Left lung (tissue), 14 donors: ENCODE measurements around the gene SSBP4. TPM values are rescaled to one million over a fixed set of nuclear protein-coding genes. Genes with fewer than 3 reads are reported as not detected.

ENCODE experiments used
- ATAC-seq: fragments of 200-7000 bp; cut with Tn5 transposase; one replicate; pipeline ENCODE4 v1.9.1; 2020; ENCODE audit warnings: moderate library complexity
- DNase-seq, 4 donors: peaks; one replicate each; pipeline ENCODE4 v3.0.0-alpha.2; 2013 to 2020
- H3K27ac ChIP-seq, 2 donors: fragments of 200-600 bp; sonication (generic) in 1 of 2; one replicate each; pipeline versions ENCODE4 v1.5.0 to v1.8.0; 2020 to 2021
- H3K27me3 ChIP-seq, 2 donors: fragments of 200-600 bp; sonication (generic) in 1 of 2; one replicate each; pipeline versions ENCODE4 v1.5.0 to v1.8.0; 2020 to 2021
- H3K36me3 ChIP-seq, 2 donors: fragments of 200-600 bp; sonication (generic) in 1 of 2; one replicate each; pipeline versions ENCODE4 v1.5.0 to v1.8.0; 2020 to 2021
- H3K4me1 ChIP-seq, 2 donors: fragments of 200-600 bp; one replicate each; pipeline ENCODE4 v1.8.0; 2021
- H3K4me3 ChIP-seq, 2 donors: fragments of 200-600 bp; sonication (generic) in 1 of 2; one replicate each; pipeline versions ENCODE4 v1.5.0 to v1.8.0; 2020 to 2021; ENCODE audit warnings: mild to moderate bottlenecking in 1 of 2
- H3K9me3 ChIP-seq, 2 donors: fragments of 200-600 bp; sonication (generic) in 1 of 2; one replicate each; pipeline versions ENCODE4 v1.5.0 to v1.8.0; 2020 to 2021
- CTCF ChIP-seq, 2 donors: fragments of 200-600 bp; sonication (generic) in 1 of 2; IDR thresholded peaks; one replicate each; pipeline versions ENCODE4 v1.5.0 to v1.8.0; 2021; ENCODE audit warnings: antibody characterized with exemption in 2 of 2
- intact Hi-C, 2 donors: fragments of 100-400 bp; cut with DNase I; formaldehyde crosslinking; loops; one replicate each; pipeline versions ENCODE4 v1.11.2 to v1.14.2; 2022
- long read RNA-seq, 12 donors: library from polyadenylated mRNA in 2 of 12; unstranded in 2 of 12; transcript quantifications; one replicate each; pipeline ENCODE4 v2.0.0 and lab custom pipeline, GENCODE V29; 2019 to 2026
- polyA plus RNA-seq, 6 donors: library from polyadenylated mRNA; unstranded; fragments of 120-200 nt; gene quantifications; one replicate each; pipeline ENCODE4 v1.2.1, GENCODE V29; 2013; ENCODE audit not compliant: insufficient read length in 6 of 6
- total RNA-seq, 2 donors: library from RNA; stranded (reverse); fragmentation: NEBNext Ultra II Directional; extraction: Animal tissue kit (Norgen Biotek cat#: 25700); gene quantifications; one replicate each; pipeline ENCODE4 v1.2.1, GENCODE V29; 2021
- donor health status: DM: no; HTN: yes; CAD: no.
- donor health status: DM: no; HTN: no; CAD: no.

The SSBP4 gene
- 10 to 100 TPM; 49.8 to 79.9 TPM for total RNA-seq
- 10 to 100 TPM; 58.1 to 99.8 (median 75.6) TPM for polyA plus RNA-seq
- long read RNA-seq, donor 1, transcript SSBP4-202 (17 exons, 1,721 nt), result minor isoform, 6 of 326 reads
- long read RNA-seq, donor 1, transcript SSBP4-206 (3 exons, 793 nt), result major isoform, 12 of 326 reads
- long read RNA-seq, donor 1, partial matches to known transcripts, result 194 of 326 reads
- long read RNA-seq, donor 1, other reads (novel, unspliced or antisense), result 111 of 326 reads
- long read RNA-seq, donor 2, transcript SSBP4-202 (17 exons, 1,721 nt), result major isoform, 5 of 12 reads
- long read RNA-seq, donor 2, partial matches to known transcripts, result 0 of 12 reads
- long read RNA-seq, donor 2, other reads (novel, unspliced or antisense), result 0 of 12 reads
- long read RNA-seq, donor 3, transcript SSBP4-206 (3 exons, 793 nt), result major isoform, 14 of 23 reads
- long read RNA-seq, donor 3, transcript SSBP4-202 (17 exons, 1,721 nt), result minor isoform, 8 of 23 reads
- long read RNA-seq, donor 3, partial matches to known transcripts, result 0 of 23 reads
- long read RNA-seq, donor 3, other reads (novel, unspliced or antisense), result 0 of 23 reads
- long read RNA-seq, donor 4, partial matches to known transcripts, result 2 of 4 reads
- long read RNA-seq, donor 4, other reads (novel, unspliced or antisense), result 1 of 4 reads
- long read RNA-seq, donor 5, transcript SSBP4-202 (17 exons, 1,721 nt), result minor isoform, 7 of 39 reads
- long read RNA-seq, donor 5, transcript SSBP4-206 (3 exons, 793 nt), result major isoform, 11 of 39 reads
- long read RNA-seq, donor 5, partial matches to known transcripts, result 11 of 39 reads
- long read RNA-seq, donor 5, other reads (novel, unspliced or antisense), result 6 of 39 reads
- long read RNA-seq, donor 6, transcript SSBP4-202 (17 exons, 1,721 nt), result minor isoform, 6 of 29 reads
- long read RNA-seq, donor 6, transcript SSBP4-206 (3 exons, 793 nt), result major isoform, 15 of 29 reads
- long read RNA-seq, donor 6, partial matches to known transcripts, result 6 of 29 reads
- long read RNA-seq, donor 6, other reads (novel, unspliced or antisense), result 0 of 29 reads
- long read RNA-seq, donor 7, transcript SSBP4-206 (3 exons, 793 nt), result major isoform, 5 of 16 reads
- long read RNA-seq, donor 7, transcript SSBP4-202 (17 exons, 1,721 nt), result major isoform, 5 of 16 reads
- long read RNA-seq, donor 7, partial matches to known transcripts, result 5 of 16 reads
- long read RNA-seq, donor 7, other reads (novel, unspliced or antisense), result 0 of 16 reads
- long read RNA-seq, donor 8, transcript SSBP4-206 (3 exons, 793 nt), result minor isoform, 6 of 19 reads
- long read RNA-seq, donor 8, transcript SSBP4-202 (17 exons, 1,721 nt), result major isoform, 13 of 19 reads
- long read RNA-seq, donor 8, partial matches to known transcripts, result 0 of 19 reads
- long read RNA-seq, donor 8, other reads (novel, unspliced or antisense), result 0 of 19 reads
- long read RNA-seq, donor 9, result 0 reads
- long read RNA-seq, donor 10, transcript SSBP4-202 (17 exons, 1,721 nt), result major isoform, 24 of 33 reads
- long read RNA-seq, donor 10, partial matches to known transcripts, result 2 of 33 reads
- long read RNA-seq, donor 10, other reads (novel, unspliced or antisense), result 6 of 33 reads
- long read RNA-seq, donor 11, result 0 reads
- long read RNA-seq, donor 12, transcript SSBP4-202 (17 exons, 1,721 nt), result major isoform, 7 of 22 reads
- long read RNA-seq, donor 12, transcript SSBP4-206 (3 exons, 793 nt), result minor isoform, 6 of 22 reads
- long read RNA-seq, donor 12, partial matches to known transcripts, result 0 of 22 reads
- long read RNA-seq, donor 12, other reads (novel, unspliced or antisense), result 8 of 22 reads

GRCh38 chr19:18419195-18419698 lies at the start of gene SSBP4:
TSS of gene SSBP4 (plus strand) at chr19:18419398. CDS start at chr19:18419649, 251 bp downstream.
- ATAC-seq, result peak; percentile 22
- TF ChIP-seq CTCF (IDR thresholded peaks at IDR 0.05), result peak; percentile 7 to 22
- Histone ChIP-seq H3K9me3 (no peaks in the 10 kb centered on the region), H3K4me1 (peaks cover 47 to 83% of the 10 kb centered on the region in 2 donors), H3K27ac (peak within 1 kb of the TSS; percentile 96 to 98), H3K4me3 (peak within 1 kb of the TSS; percentile 58 to 67), H3K36me3 (no peaks in the 10 kb centered on the region), H3K27me3 (peaks cover 0 to 38% of the 10 kb centered on the region in 2 donors)
- intact Hi-C loops, result no loop called here
- peak; percentile 74 to 93 (median 84) for DNase-seq

DNA sequence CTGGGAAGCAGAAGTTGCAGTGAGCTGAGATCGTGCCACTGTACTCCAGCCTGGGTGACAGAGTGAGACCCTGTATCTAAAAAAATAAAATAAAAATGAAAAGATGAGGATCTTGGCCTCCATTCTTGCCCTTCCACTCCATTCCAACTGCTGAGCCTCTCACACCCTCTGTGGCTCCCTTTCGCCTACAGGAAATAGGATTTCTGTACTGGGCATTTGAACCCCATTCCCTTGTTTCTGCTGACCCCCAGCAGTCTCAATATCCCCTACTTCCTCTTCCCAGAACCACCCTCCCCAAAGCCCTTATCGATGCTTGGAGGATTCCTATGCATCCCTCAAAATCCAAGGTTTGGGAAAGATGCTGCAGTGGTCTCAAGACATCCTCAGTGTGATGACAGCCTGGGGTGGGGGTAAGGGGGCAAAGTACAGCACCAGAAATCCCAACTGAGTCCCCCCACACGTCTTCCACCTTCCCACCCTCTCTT lies 45.7 kb upstream of the SSBP4 start:
- TF ChIP-seq CTCF (IDR thresholded peaks at IDR 0.05), result no peak
- Histone ChIP-seq H3K4me3 (no peak overlapping the region), H3K4me1 (peaks cover 15 to 56% of the 10 kb centered on the region in 2 donors), H3K27me3 (no peaks in the 10 kb centered on the region), H3K9me3 (no peaks in the 10 kb centered on the region), H3K27ac (peak overlapping the region; percentile 82 to 85), H3K36me3 (no peaks in the 10 kb centered on the region)
- ATAC-seq (no peak), DNase-seq (no peak)
- intact Hi-C loops, result no loop called here

DNA sequence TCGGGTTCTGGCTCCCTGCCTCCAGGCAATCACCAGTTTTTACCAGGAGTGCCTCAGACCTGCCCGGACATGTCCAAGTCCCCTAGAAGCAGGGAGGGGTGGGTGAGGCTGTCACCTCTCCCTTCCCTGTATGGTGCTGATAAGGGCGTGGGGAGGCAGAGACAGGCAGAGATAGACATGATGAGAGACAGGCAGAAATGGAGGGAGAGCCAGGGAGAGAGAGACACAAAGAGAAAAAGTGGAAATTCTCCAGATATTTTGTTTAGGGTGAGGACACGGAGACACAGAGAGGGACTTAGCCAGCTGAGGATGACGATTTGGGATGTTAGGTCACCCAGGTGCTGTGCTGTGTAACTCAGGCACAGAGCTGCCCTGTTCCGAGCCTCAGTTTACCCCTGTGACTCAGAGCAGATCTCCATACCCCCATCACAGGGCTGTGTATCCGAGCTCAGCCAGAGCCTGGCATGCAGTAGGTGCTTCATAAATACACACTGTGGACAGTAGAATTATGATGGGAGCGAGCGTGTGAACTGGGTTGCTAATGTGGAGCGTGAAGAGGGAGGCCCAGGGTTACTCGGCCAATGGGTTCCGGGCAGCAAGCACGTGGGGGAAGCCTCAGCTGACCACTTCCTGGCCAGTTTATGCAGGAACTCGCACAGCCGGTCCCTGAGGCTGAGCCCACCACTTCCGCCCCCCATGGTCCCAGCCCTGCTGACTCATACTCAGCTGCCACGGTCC lies 45.1 kb upstream of the SSBP4 start:
- peaks cover 15 to 62% of the 10 kb centered on the region in 2 donors for H3K4me1 ChIP-seq
- H3K27me3 ChIP-seq, result no peaks in the 10 kb centered on the region
- TF ChIP-seq CTCF (IDR thresholded peaks at IDR 0.05), result no peak
- peak; percentile 41 to 97 (median 92) for DNase-seq
- no peaks in the 10 kb centered on the region for H3K36me3 ChIP-seq
- H3K9me3 ChIP-seq, result no peaks in the 10 kb centered on the region
- ATAC-seq, result peak; percentile 89
- peak overlapping the region in 1 of 2 donors; percentile 6 for H3K4me3 ChIP-seq
- peak overlapping the region; percentile 82 to 85 for H3K27ac ChIP-seq
- intact Hi-C loops, result no loop called here

GRCh38 chr19:18377026-18377425 lies 42.2 kb upstream of the SSBP4 start:
- Histone ChIP-seq H3K9me3 (no peaks in the 10 kb centered on the region), H3K27me3 (no peaks in the 10 kb centered on the region), H3K36me3 (no peaks in the 10 kb centered on the region), H3K4me3 (no peak overlapping the region), H3K4me1 (peaks cover 19 to 85% of the 10 kb centered on the region in 2 donors), H3K27ac (peak overlapping the region; percentile 20 to 78)
- intact Hi-C loops, result no loop called here
- peak; percentile 39 for ATAC-seq
- no peak for TF ChIP-seq CTCF (IDR thresholded peaks at IDR 0.05)
- DNase-seq, result peak in 1 of 4 donors; percentile 76
